Effector CD8-positive, alpha-beta T cell (primary cell): Measurements from ENCODE around the gene SRRT.

ENCODE experiments used
- DNase-seq: peaks from one replicate; lab custom pipeline; 2025; lab: John Stamatoyannopoulos, UW

SRRT gene

GRCh38 chr7:100882201-100882600, 7.3 kb downstream of the SRRT start:
- DNase-seq = no peak

GRCh38 chr7:100882785-100883526, 8.1 kb downstream of the SRRT start:
- no peak for DNase-seq

- no peak for DNase-seq
Observed at GRCh38 chr7:100884736-100885439, 10.0 kb downstream of the SRRT start.

DNA sequence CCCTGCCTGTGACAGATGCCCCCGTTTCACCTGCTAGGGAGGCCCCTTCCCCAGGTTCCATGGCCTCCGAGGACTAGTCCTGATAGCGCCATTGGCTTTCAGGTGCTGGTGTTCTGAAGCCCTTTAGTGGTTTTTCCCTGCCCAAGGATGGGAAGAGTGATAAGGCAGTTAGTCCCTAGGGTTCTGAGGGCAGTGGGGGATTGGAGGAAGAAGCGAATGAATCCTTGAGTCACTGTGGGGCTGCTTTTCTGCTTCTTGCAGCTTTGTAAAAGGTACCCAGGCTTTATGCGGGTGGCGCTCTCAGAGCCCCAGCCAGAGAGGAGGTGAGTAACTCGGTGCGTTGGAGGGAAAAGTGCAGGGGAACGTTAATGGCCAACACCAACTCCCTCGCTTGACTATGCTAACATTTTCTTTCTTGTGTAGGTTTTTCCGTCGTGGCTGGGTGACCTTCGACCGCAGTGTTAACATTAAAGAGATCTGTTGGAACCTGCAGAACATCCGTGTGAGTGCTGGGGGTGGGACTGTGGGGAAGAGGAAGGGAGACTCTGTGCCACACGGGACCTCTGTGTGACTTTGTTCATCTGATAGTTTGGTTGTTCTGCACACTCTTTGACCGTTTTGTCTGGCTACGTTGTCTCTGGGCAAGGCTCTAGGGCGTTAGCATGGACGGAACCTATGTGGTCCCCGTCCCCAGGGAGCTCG, 10.7 kb downstream of the SRRT start:
- no peak for DNase-seq

DNA sequence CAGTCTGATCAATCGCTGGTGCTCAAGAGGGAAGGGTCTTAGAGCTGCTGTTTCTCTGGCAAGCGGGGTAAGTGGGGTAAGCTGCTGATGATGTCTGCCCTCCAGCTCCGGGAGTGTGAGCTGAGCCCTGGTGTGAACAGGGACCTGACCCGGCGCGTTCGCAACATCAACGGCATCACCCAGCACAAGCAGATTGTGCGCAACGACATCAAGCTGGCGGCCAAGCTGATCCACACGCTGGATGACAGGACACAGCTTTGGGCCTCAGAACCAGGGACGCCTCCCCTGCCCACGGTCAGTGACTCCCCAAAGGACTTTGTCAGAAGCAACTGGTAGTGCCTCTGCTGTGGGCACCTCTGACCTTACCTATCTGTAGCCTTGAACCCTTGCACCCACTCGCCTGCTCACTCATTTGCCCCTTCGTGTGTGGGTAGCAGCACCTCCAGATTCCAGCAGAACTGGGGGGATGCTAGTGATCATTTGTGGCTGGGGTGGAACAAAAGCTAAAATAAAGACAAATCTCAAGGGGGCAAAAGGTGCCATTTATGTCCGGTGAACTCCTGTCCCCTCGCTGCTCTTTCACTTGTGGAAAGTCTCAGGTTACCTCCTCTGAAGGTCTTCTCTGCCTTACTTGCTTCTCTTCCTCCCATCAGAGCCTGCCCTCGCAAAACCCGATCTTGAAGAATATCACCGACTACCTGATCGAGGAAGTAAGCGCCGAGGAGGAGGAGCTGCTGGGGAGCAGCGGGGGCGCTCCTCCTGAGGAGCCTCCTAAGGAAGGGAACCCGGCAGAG, 11.4 kb downstream of the SRRT start:
- no peak for DNase-seq

GRCh38 chr7:100886936-100887515, 12.1 kb downstream of the SRRT start:
- DNase-seq = no peak

DNA sequence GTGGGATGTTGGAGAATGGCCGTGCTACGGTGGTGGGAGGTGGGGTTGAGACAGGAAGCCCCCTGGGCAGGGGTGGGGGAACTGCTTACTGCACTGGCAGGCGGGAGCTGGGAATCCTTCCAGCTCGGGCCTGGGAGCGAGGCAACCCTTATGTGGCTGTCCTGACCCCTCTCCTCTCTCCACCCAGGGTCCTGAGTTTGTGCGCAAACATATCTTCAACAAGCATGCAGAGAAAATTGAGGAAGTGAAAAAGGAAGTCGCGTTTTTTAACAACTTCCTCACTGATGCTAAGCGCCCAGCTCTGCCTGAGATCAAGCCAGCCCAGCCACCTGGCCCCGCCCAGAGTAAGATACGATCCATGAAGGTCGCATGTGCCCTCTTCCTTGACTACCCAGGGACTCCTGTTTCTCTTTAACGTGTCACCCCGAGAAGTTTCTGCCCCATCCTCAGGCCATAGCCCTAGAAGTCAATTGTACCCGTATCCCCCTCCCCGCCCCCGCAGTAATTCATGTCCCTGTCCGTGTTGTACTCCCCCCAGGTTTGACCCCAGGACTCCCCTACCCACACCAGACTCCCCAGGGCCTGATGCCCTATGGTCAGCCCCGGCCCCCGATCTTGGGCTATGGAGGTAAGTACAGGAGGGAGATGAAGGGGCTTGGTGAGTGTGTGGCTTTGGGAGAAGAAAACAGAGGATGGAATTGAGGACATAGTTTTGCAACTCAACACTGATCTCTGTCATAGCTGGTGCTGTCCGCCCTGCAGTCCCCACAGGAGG, 12.8 kb downstream of the SRRT start:
- peak; percentile 35 for DNase-seq

DNA sequence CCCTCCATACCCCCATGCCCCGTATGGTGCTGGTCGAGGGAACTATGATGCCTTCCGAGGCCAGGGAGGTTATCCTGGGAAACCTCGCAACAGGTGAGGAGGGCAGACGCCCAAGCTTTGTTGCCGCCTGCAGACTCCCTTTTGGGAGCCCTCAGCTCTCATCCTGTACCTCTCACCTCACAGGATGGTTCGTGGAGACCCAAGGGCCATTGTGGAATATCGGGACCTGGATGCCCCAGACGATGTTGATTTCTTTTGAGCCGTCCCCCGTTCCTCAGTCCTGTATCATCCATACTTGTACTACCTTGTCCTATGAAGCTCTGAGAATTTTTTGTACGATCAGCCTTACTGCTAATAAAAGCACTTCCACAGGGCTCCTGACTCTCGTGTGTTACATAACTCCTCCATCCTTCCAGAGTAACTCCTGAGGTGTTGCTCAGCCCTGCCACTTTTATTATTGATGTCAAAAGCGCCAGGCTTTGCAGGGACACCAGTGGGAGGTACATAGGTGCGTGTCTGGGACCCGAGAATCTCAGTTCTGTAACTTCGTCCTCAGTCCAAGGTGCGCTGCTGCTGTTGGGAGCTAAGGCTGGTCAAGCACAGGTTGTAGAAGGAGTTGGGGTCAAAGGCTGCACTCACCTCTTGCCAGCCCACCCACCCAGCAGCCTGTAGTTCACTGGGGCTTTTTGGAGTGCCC, 13.5 kb downstream of the SRRT start:
- no peak for DNase-seq

DNA sequence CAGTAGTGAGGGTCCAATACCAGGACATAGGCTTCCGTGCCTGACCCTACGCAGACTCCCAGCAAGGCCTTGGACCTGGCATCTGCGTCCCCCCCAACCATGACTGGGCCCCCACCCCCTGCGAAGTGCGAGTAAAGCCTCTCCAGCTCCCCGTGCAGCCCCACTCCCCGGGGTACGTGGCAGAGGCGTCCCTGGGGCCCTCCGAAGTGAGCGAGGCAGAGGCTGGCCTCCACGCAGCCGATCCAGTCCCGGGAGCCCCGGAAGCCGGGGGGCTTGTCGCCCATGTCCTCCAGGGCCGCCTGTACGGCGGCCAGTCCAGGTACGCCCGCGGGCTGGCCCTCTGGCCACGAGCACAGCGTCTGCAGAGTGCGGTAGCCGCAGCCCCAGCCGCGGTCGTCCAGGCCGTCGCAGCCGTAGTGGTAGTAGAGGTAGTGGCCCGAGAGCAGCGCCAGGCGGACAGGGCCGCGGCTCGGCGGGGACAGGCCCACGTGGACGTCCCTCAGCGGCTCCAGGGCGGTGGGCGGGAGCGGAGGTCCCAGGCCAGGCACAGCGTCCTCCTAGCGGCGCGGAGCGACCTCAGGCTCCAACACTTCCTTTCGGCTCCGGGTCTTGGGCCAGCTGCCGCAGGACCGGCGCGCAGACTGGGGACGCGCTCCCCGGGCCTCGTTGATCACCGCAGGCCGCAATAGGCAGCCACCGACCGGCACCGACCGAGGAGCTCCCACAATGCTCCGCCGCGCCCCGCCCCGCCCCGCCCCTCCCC, 14.3 kb downstream of the SRRT start, which contains the start of gene UFSP1:
UFSP1 (minus strand) TSS at position 728 of the 763 bp plus-strand sequence; CDS start at position 284, 444 bp downstream.
- DNase-seq = no peak

- DNase-seq = no peak
Observed at GRCh38 chr7:100890653-100891567, 16.0 kb downstream of the SRRT start.

GRCh38 chr7:100891568-100892247, 16.8 kb downstream of the SRRT start:
- DNase-seq = no peak

DNA sequence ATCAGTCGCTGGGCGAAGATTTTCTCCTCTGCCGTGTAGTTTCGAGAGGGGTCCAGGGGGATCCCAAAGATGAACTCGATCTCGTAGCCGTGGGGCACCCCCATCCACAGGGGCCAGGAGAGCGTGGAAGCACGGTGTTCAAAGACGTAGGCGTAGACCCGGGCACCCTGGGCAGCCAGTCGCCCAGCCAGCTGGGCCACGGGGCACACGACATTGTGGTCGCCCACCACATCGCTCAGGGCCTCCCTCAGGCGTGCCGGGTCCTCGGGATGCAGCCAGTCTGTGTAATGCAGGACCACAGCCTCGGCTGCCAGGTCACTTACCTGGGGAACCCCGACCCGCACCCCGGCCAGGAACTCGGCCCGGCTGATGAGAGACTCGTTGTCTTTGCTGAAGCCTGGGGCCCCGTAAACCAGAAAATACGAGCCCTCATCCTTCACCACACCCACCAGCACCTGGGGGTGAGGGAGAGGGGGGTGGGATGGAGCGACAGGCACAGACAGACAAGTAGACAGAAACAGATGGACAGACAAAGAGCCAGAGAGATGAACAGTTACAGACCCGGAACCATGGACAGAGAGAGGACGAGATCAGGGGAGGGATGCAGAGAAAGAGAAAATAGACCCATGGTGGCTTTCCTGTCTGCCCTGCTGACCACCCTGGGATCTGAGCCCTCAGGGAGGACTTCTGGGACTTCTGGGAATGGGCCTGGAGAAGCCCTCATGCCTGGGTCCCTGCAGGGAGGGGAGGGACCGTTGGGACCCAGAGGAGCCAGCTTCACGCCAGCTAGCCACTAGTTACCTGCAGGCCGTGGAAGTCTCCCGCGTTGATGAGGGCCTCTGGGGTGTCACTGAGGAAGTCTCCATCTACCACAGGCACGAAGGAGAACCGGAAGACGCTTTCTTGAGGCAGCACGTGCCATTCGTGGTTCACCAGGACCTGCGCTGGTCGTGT, 17.7 kb downstream of the SRRT start:
- no peak for DNase-seq

DNA sequence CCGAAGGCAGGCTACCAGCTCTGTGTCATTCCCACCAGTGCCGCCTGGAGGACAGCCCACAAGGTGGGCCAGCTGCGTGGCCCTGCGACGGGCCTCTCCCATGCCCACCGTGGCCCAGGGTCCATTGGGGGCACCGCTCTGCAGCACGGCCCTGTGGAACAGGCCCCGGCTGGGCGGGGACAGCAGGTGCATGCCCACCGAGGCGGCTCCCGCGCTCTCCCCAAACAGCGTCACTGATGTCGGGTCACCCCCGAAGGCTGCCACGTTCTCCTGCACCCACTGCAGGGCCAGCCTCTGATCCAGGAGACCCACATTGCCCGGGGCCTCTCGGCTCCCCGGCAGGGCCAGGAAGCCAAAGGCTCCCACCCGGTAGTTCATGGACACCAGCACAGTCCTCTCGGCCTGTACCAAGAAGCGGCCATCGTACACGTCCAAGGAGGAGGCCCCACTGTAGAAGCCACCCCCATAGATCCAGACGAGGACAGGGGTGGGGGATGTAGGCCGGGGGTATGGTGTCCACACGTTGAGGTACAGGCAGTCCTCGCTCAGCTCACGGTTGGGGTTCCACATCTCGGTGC, 18.5 kb downstream of the SRRT start:
- no peak for DNase-seq

DNA sequence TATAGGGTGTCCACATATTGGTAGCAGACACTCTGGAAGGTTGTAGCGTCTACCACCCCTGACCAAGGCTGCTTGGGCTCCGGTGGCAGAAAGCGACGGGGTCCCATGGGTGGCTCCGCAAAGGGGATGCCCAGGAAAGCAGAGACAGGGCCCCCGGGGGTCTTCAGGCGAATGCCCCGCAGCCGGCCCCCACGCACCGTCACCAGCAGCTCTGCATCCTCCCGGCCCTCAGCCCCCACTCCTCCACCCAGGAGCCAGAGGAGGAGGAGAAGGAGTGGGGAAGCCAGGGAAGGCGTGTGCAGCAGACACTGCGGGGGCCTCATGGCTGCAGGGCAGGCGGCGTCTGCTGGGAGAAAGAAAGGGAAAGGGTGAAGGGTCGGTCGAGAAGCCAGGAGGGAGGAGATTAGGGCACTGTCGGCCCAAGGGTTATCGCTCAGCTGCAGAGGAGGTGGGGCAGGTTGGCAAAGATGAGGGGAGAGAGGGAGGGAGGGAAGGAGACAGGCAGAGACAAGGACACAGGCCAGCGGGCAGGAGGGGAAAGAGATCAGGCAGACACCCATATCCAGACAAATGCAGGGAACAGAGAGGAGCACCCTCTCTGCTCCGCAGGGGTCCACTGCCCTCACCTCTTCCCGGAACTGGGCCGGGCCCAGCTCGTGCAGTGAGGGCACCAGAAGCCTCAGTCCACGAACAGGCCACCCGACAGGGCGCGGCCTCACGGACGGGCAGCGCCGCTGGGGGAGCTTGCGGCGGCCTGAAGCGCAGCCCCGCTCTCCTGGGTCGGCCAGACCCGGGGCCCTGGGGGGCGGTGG, 19.2 kb downstream of the SRRT start:
- no peak for DNase-seq
